GM19455 (cell line): ENCODE results near the gene DNAJC3.
"Not testable (repeated sequence)": the region's sequence is repeated elsewhere in the genome, so short reads cannot be mapped to it uniquely, and the experiment has no call there.

Experiments
- ATAC-seq: cut with Tn5 transposase; IDR thresholded peaks from one replicate; pipeline ENCODE4 v1.9.1; 2021; ENCODE audit not compliant: unreplicated experiment

Gene DNAJC3

GRCh38 chr13:95667235-95667634 is 9.7 kb upstream of the DNAJC3 start:
- ATAC-seq, result not testable (repeated sequence)

- no peak for ATAC-seq
Measured at GRCh38 chr13:95671597-95671996, 5.3 kb upstream of the DNAJC3 start.

- peak; percentile 16 for ATAC-seq
Measured at GRCh38 chr13:95676105-95676761, 706 bp upstream of the DNAJC3 start.

GRCh38 chr13:95677564-95678266 is 776 bp downstream of the DNAJC3 start:
- no peak for ATAC-seq

- no peak for ATAC-seq
Measured at GRCh38 chr13:95678967-95679366, 2.0 kb downstream of the DNAJC3 start.

GRCh38 chr13:95679722-95680121 is 2.8 kb downstream of the DNAJC3 start:
- ATAC-seq, result no peak

- ATAC-seq, result no peak
Measured at GRCh38 chr13:95684418-95684817, 7.5 kb downstream of the DNAJC3 start.

GRCh38 chr13:95684960-95685359 is 8.0 kb downstream of the DNAJC3 start:
- ATAC-seq, result not testable (repeated sequence)

- ATAC-seq, result no peak
Measured at GRCh38 chr13:95689582-95689926, 12.6 kb downstream of the DNAJC3 start.

GRCh38 chr13:95690986-95691385 is 14.0 kb downstream of the DNAJC3 start:
- ATAC-seq, result not testable (repeated sequence)

GRCh38 chr13:95697052-95697680 is 20.2 kb downstream of the DNAJC3 start:
- no peak for ATAC-seq

GRCh38 chr13:95698047-95698749 is 21.3 kb downstream of the DNAJC3 start:
- no peak for ATAC-seq

- ATAC-seq, result no peak
Measured at GRCh38 chr13:95703576-95703975, 26.6 kb downstream of the DNAJC3 start.

GRCh38 chr13:95704510-95704909 is 27.6 kb downstream of the DNAJC3 start:
- ATAC-seq, result no peak

GRCh38 chr13:95706356-95706755 is 29.4 kb downstream of the DNAJC3 start:
- no peak for ATAC-seq

- no peak for ATAC-seq
Measured at GRCh38 chr13:95707035-95707434, 30.1 kb downstream of the DNAJC3 start.

GRCh38 chr13:95707442-95708390 is 30.8 kb downstream of the DNAJC3 start:
- ATAC-seq, result no peak

- ATAC-seq, result no peak
Measured at GRCh38 chr13:95708391-95708774, 31.4 kb downstream of the DNAJC3 start.

- no peak for ATAC-seq
Measured at GRCh38 chr13:95708811-95709500, 32.0 kb downstream of the DNAJC3 start.

- ATAC-seq, result no peak
Measured at GRCh38 chr13:95710313-95710712, 33.4 kb downstream of the DNAJC3 start.
